Ovary (tissue), 9 donors: ENCODE results near the gene CCR8. TPM values are rescaled to one million over a fixed set of nuclear protein-coding genes. Genes with fewer than 3 reads are reported as not detected.
"Not testable (repeated sequence)": the region's sequence is repeated elsewhere in the genome, so short reads cannot be mapped to it uniquely, and the experiment has no call there.

Experiments used
- DNase-seq, 5 donors: peaks; one replicate each; pipeline ENCODE4 v3.0.0-alpha.2; 2019 to 2020
- H3K27ac ChIP-seq, 2 donors: fragments of 200-600 bp; one replicate each; pipeline versions ENCODE4 v1.5.1 to v1.8.0; 2019 to 2022
- H3K27me3 ChIP-seq: fragments of 200-600 bp; one replicate; pipeline ENCODE4 v1.8.0; 2022
- H3K36me3 ChIP-seq: fragments of 200-600 bp; sonication (generic); one replicate; pipeline ENCODE4 v1.5.1; 2019
- H3K4me1 ChIP-seq: one replicate; pipeline ENCODE4 v1.8.1; 2013; ENCODE audit warnings: mild to moderate bottlenecking, moderate library complexity; ENCODE audit not compliant: insufficient read depth
- H3K4me3 ChIP-seq: fragments of 200-600 bp; sonication (generic); one replicate; pipeline ENCODE4 v1.5.1; 2017
- H3K9me3 ChIP-seq, 2 donors: fragments of 200-600 bp in 1 of 2; sonication (generic) in 1 of 2; one replicate each; pipeline versions ENCODE4 v1.5.1 to v1.8.1; 2013 to 2019; ENCODE audit warnings: mild to moderate bottlenecking in 1 of 2, moderate library complexity in 1 of 2
- CTCF ChIP-seq, 3 donors: fragments of 450-650 bp in 2 of 3; fragments of 200-600 bp in 1 of 3; IDR thresholded peaks; one replicate each; pipeline versions ENCODE4 v1.5.1 to v1.8.0; 2016 to 2022; ENCODE audit warnings: antibody characterized with exemption in 3 of 3, mild to moderate bottlenecking in 1 of 3
- EP300 ChIP-seq: sonication (generic); formaldehyde crosslinking; IDR thresholded peaks from one replicate; pipeline ENCODE4 v1.6.1; 2017; ENCODE audit warnings: antibody characterized with exemption
- POLR2A ChIP-seq: fragments of 450-650 bp; IDR thresholded peaks from one replicate; pipeline ENCODE4 v1.6.1; 2017; ENCODE audit warnings: antibody characterized with exemption, mild to moderate bottlenecking, moderate library complexity
- WGBS, 3 donors: extraction: QIAGEN DNeasy Blood & Tissue Kit in 1 of 3; methylation state at CpG; one replicate each; pipeline versions ENCODE4 v1.1.5 to v1.1.7; 2013 to 2017; 5-methylcytosine and 5-hydroxymethylcytosine counted together
- intact Hi-C, 4 donors: fragments of 100-400 bp; cut with DNase I; formaldehyde crosslinking; loops; one replicate each; pipeline versions ENCODE4 v1.11.0 to v1.15.1; 2022 to 2023
- polyA plus RNA-seq, 2 donors: library from polyadenylated mRNA; stranded (reverse); fragments of 200-250 nt in 1 of 2; fragments of 350-450 nt in 1 of 2; fragmentation: Illumina TruSeq in 1 of 2; extraction: RNeasy Lipid Tissue Mini Kit (QIAGEN cat#74804) in 1 of 2; gene quantifications; one replicate each; pipeline ENCODE4 v1.2.3, GENCODE V29; 2013 to 2014
- total RNA-seq, 7 donors: library from RNA; depleted of rRNA in 2 of 7; stranded (reverse); fragments of >200 nt in 2 of 7; fragmentation: NEBNext Ultra II Directional in 3 of 7; extraction: Animal tissue kit (Norgen Biotek cat#: 25700) in 3 of 7; gene quantifications; one replicate each; pipeline versions ENCODE4 v1.1.0 to v1.2.4, GENCODE V29; 2016 to 2023
- donor health status: DM: no; HTN: no; CAD: no; lungs with moderate emphysema.
- donor health status: DM: no; HTN: no; CAD: no.
- donor health status: Bipolar disorder and iron deficiency.
- donor health status: DM: yes; HTN: yes; CAD: no.
- donor health status: DM: no; HTN: no; CAD: no.
- donor health status: DM: yes; HTN: yes; CAD: no.

Gene CCR8
- total and polyA plus RNA-seq, 9 donors = 0.23 TPM; not detected in 8

GRCh38 chr3:39315420-39315819, 14.1 kb upstream of the CCR8 start:
- TF ChIP-seq CTCF (IDR thresholded peaks at IDR 0.05) (no peak), EP300 (no peak), POLR2A (no peak)
- intact Hi-C loops = no loop called here
- no peak for DNase-seq
- H3K4me1 ChIP-seq = no peaks in the 10 kb centered on the region
- no peaks in the 10 kb centered on the region for H3K36me3 ChIP-seq
- H3K27me3 ChIP-seq = no peaks in the 10 kb centered on the region
- H3K9me3 ChIP-seq = no peaks in the 10 kb centered on the region
- WGBS, 3 donors = 96 to 100% (median 100%) methylated on average over 1 of the region's 1 CpG
- H3K27ac ChIP-seq = no peak overlapping the region
- no peak overlapping the region for H3K4me3 ChIP-seq

DNA sequence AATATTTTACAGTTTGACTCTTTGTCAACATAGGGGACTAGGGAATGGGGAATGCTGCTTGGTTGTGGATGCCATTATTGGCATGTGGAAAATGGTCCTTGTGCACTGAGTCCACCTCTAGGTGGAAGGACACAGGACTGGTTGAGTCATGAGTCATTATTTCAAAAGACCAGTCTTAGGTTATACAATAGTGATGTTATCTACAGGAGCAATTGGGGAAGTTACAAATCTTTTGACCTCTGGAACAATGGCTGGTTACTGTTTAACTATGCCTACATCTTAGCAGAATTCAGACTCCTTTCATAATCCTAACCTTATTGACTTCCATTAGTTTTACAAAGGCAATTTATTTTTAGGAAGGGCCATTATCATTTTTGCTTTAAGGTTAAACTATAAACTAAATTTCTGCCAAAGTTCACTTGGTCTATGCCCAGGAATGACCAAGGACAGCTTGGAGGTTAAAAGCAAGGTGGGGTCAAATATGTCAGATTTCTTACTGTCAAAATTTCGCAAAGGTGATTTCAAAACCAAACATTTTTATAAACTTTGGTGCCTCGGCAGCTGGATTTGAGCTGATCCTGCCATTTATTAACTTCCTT, 11.8 kb upstream of the CCR8 start:
- TF ChIP-seq POLR2A (no peak), CTCF (IDR thresholded peaks at IDR 0.05) (no peak), EP300 (no peak)
- H3K27me3 ChIP-seq = no peaks in the 10 kb centered on the region
- intact Hi-C loops = no loop called here
- 76 to 94% (median 84%) methylated on average over 2 of the region's 2 CpGs for WGBS, 3 donors
- H3K4me3 ChIP-seq = no peak overlapping the region
- H3K36me3 ChIP-seq = no peaks in the 10 kb centered on the region
- H3K4me1 ChIP-seq = no peaks in the 10 kb centered on the region
- no peak overlapping the region for H3K27ac ChIP-seq
- no peak for DNase-seq
- no peaks in the 10 kb centered on the region for H3K9me3 ChIP-seq

DNA sequence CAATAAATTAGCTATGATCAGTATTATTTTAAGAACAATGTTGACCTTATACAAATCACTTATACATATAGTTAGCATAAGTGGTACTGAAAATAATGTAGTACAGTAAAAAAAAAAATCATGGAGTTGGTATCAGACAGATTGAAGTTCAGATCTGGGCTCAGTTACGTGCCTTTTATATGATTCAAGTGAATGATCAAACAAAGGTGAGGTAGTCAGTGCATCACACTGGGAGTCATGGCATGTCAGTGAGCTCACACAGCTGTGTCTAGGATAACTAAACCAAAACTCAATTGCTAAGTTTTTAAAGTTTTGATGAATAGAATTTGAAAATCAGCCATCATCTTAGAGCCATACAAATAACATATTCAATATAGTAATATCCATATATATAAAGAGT, 11.2 kb upstream of the CCR8 start:
- Histone ChIP-seq H3K27ac (no peak overlapping the region), H3K4me1 (no peaks in the 10 kb centered on the region), H3K27me3 (no peaks in the 10 kb centered on the region), H3K4me3 (no peak overlapping the region), H3K36me3 (no peaks in the 10 kb centered on the region), H3K9me3 (no peaks in the 10 kb centered on the region)
- TF ChIP-seq CTCF (IDR thresholded peaks at IDR 0.05) (no peak), POLR2A (no peak), EP300 (no peak)
- intact Hi-C loops = no loop called here
- WGBS, 3 donors = 78 to 89% (median 86%) methylated on average over 1 of the region's 1 CpG
- DNase-seq = no peak

- no peaks in the 10 kb centered on the region for H3K4me1 ChIP-seq
- H3K27ac ChIP-seq = no peak overlapping the region
- no peak overlapping the region for H3K4me3 ChIP-seq
- intact Hi-C loops = no loop called here
- no peak for TF ChIP-seq CTCF (IDR thresholded peaks at IDR 0.05)
- no peak for TF ChIP-seq EP300
- no peak for TF ChIP-seq POLR2A
- no peak for DNase-seq
- no peaks in the 10 kb centered on the region for H3K36me3 ChIP-seq
- no peaks in the 10 kb centered on the region for H3K9me3 ChIP-seq
- H3K27me3 ChIP-seq = no peaks in the 10 kb centered on the region
Observed at GRCh38 chr3:39319249-39319648, 10.3 kb upstream of the CCR8 start.

GRCh38 chr3:39321574-39321983, 7.9 kb upstream of the CCR8 start:
- H3K36me3 ChIP-seq, H3K9me3 ChIP-seq, intact Hi-C loops, DNase-seq, H3K27ac ChIP-seq, H3K4me1 ChIP-seq, H3K4me3 ChIP-seq, H3K27me3 ChIP-seq: not testable (repeated sequence)
- whole genome bisulfite sequencing, 3 donors = 87 to 91% (median 89%) methylated on average over 2 of the region's 2 CpGs

DNA sequence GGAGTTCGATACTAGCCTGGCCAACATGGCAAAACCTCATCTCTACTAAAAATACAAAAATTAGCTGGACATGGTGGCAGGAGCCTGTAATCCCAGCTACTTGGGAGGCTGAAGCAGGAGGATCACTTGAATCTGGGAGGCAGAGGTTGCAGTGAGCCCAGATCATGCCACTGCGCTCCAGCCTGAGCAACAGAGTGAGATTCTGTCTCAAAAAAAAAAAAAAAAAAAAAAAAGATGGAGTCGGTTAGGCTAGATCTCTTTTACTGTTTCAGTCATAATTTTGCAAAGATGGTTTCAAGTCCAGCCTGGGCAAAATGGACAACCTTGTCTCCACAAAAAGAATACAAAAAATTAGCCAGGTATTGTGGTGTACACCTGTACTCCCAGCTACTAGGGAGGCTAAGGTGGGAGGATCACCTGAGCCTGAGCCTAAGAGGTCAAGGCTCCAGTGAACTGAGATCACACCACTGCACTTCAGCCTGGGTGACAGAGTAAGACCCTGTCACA, 7.2 kb upstream of the CCR8 start:
- H3K36me3 ChIP-seq, DNase-seq, H3K4me1 ChIP-seq, H3K9me3 ChIP-seq, H3K27ac ChIP-seq, H3K4me3 ChIP-seq, H3K27me3 ChIP-seq, intact Hi-C loops: not testable (repeated sequence)
- 57 to 60% (median 58%) methylated on average over 3 of the region's 3 CpGs for whole genome bisulfite sequencing, 3 donors
